Sigmoid colon (tissue), 4 donors: ENCODE results near the gene GNAQ.

Experiments used
- EP300 ChIP-seq, 4 donors: sonication (generic); formaldehyde crosslinking; IDR thresholded peaks; one replicate each; pipeline ENCODE4 v1.6.1; 2017; ENCODE audit warnings: antibody characterized with exemption in 4 of 4
- POLR2A ChIP-seq, 2 donors: fragments of 450-650 bp; IDR thresholded peaks; one replicate each; pipeline ENCODE4 v1.6.1; 2016; ENCODE audit warnings: antibody characterized with exemption in 2 of 2, mild to moderate bottlenecking in 2 of 2, moderate library complexity in 2 of 2
- POLR2AphosphoS5 ChIP-seq, 4 donors: sonication (generic); formaldehyde crosslinking; IDR thresholded peaks; one replicate each; pipeline ENCODE4 v1.6.1; 2017; ENCODE audit warnings: antibody characterized with exemption in 4 of 4
- TF ChIP-seq, protein P1 (sequence below), 4 experiments: fragments of 450-650 bp in 3 of 4; fragments of 200-600 bp in 1 of 4; IDR thresholded peaks; one replicate each; pipeline ENCODE4 v1.5.1; 2016 to 2019; ENCODE audit warnings: antibody characterized with exemption in 4 of 4, mild to moderate bottlenecking in 3 of 4, moderate library complexity in 2 of 4

- TF ChIP-seq POLR2A (IDR thresholded peaks at IDR 0.05): no peak
- no peak for TF ChIP-seq EP300 (IDR thresholded peaks at IDR 0.05)
- TF ChIP-seq, protein P1, sequence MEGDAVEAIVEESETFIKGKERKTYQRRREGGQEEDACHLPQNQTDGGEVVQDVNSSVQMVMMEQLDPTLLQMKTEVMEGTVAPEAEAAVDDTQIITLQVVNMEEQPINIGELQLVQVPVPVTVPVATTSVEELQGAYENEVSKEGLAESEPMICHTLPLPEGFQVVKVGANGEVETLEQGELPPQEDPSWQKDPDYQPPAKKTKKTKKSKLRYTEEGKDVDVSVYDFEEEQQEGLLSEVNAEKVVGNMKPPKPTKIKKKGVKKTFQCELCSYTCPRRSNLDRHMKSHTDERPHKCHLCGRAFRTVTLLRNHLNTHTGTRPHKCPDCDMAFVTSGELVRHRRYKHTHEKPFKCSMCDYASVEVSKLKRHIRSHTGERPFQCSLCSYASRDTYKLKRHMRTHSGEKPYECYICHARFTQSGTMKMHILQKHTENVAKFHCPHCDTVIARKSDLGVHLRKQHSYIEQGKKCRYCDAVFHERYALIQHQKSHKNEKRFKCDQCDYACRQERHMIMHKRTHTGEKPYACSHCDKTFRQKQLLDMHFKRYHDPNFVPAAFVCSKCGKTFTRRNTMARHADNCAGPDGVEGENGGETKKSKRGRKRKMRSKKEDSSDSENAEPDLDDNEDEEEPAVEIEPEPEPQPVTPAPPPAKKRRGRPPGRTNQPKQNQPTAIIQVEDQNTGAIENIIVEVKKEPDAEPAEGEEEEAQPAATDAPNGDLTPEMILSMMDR (IDR thresholded peaks at IDR 0.05): no peak
- no peak for TF ChIP-seq POLR2AphosphoS5 (IDR thresholded peaks at IDR 0.05)
These were observed 104.3 kb downstream of the GNAQ start for GRCh38 chr9:77927265-77927664.
